Liver (tissue), 9 donors: Measurements from ENCODE around the gene CYFIP1. TPM values are rescaled to one million over a fixed set of nuclear protein-coding genes. Genes with fewer than 3 reads are reported as not detected.
"Not testable (repeated sequence)": the region's sequence is repeated elsewhere in the genome, so short reads cannot be mapped to it uniquely, and the experiment has no call there.

Experiments
- DNase-seq: peaks from one replicate; pipeline ENCODE4 v3.0.0-alpha.2; 2017; ENCODE audit warnings: low spot score
- H3K27ac ChIP-seq, 2 donors: one replicate each; pipeline ENCODE4 v1.7.0; 2013; ENCODE audit warnings: inconsistent platforms in 2 of 2, low read length in 2 of 2, control low read depth in 1 of 2, low read depth in 1 of 2, mild to moderate bottlenecking in 1 of 2
- H3K27me3 ChIP-seq, 4 donors: one replicate each; pipeline versions ENCODE4 v1.6.1 to v1.7.0; 2013; ENCODE audit warnings: low read length in 3 of 4, inconsistent platforms in 1 of 4, mild to moderate bottlenecking in 1 of 4, moderate library complexity in 1 of 4; ENCODE audit not compliant: control insufficient read depth in 4 of 4, insufficient read depth in 4 of 4
- H3K36me3 ChIP-seq, 4 donors: one replicate each; pipeline versions ENCODE4 v1.6.1 to v1.7.0; 2013; ENCODE audit warnings: low read length in 3 of 4, mild to moderate bottlenecking in 3 of 4, low read depth in 1 of 4, moderate library complexity in 1 of 4; ENCODE audit not compliant: control insufficient read depth in 4 of 4, insufficient read depth in 3 of 4
- H3K4me1 ChIP-seq, 4 donors: one replicate each; pipeline versions ENCODE4 v1.6.1 to v1.7.0; 2013; ENCODE audit warnings: low read length in 3 of 4, mild to moderate bottlenecking in 3 of 4, moderate library complexity in 1 of 4; ENCODE audit not compliant: control insufficient read depth in 4 of 4, insufficient read depth in 4 of 4
- H3K4me3 ChIP-seq, 3 donors: one replicate each; pipeline versions ENCODE4 v1.6.1 to v1.7.0; 2013; ENCODE audit warnings: low read length in 3 of 3, control low read depth in 1 of 3, low read depth in 1 of 3, mild to moderate bottlenecking in 1 of 3
- H3K9ac ChIP-seq, 2 donors: one replicate each; pipeline ENCODE4 v1.7.0; 2013; ENCODE audit warnings: low read length in 2 of 2, mild to moderate bottlenecking in 2 of 2, moderate library complexity in 2 of 2, control low read depth in 1 of 2, low read depth in 1 of 2
- H3K9me3 ChIP-seq, 4 donors: one replicate each; pipeline versions ENCODE4 v1.6.1 to v1.7.0; 2013; ENCODE audit warnings: low read length in 3 of 4; ENCODE audit not compliant: control insufficient read depth in 4 of 4
- EGR1 ChIP-seq, 2 donors: IDR thresholded peaks; 2 replicates each; pipeline ENCODE4 v1.6.1; 2016 to 2018; ENCODE audit warnings: antibody characterized with exemption in 2 of 2, low read depth in 2 of 2
- FOXA1 ChIP-seq: IDR thresholded peaks from 2 replicates; pipeline ENCODE4 v1.6.1; 2016; ENCODE audit warnings: antibody characterized with exemption
- FOXA2 ChIP-seq: IDR thresholded peaks from 2 replicates; pipeline ENCODE4 v1.6.1; 2016; ENCODE audit warnings: antibody characterized with exemption
- GABPA ChIP-seq, 2 donors: IDR thresholded peaks in 1 of 2; conservative IDR thresholded peaks in 1 of 2; 2 replicates each; pipeline ENCODE4 v1.6.1; 2016; ENCODE audit warnings: antibody characterized with exemption in 2 of 2, mild to moderate bottlenecking in 1 of 2, moderate library complexity in 1 of 2
- MAX ChIP-seq: IDR thresholded peaks from 2 replicates; pipeline ENCODE4 v1.6.1; 2016; ENCODE audit warnings: antibody characterized with exemption
- RAD21 ChIP-seq, 2 donors: IDR thresholded peaks; 2 replicates each; pipeline ENCODE4 v1.6.1; 2016; ENCODE audit warnings: antibody characterized with exemption in 2 of 2, mild to moderate bottlenecking in 2 of 2
- RXRA ChIP-seq, 2 donors: IDR thresholded peaks; 2 replicates each; pipeline ENCODE4 v1.6.1; 2017 to 2018; ENCODE audit warnings: antibody characterized with exemption in 2 of 2, mild to moderate bottlenecking in 1 of 2
- SP1 ChIP-seq: IDR thresholded peaks from 2 replicates; pipeline ENCODE4 v1.6.1; 2018; ENCODE audit warnings: antibody characterized with exemption, mild to moderate bottlenecking
- TAF1 ChIP-seq: conservative IDR thresholded peaks from 2 replicates; pipeline ENCODE4 v1.6.1; 2016; ENCODE audit warnings: antibody characterized with exemption, mild to moderate bottlenecking
- WGBS: extraction: QIAGEN DNeasy Blood & Tissue Kit; methylation state at CpG from one replicate; pipeline ENCODE4 v1.1.7; 2013; 5-methylcytosine and 5-hydroxymethylcytosine counted together
- polyA plus RNA-seq, 2 donors: library from polyadenylated mRNA; stranded (reverse) in 1 of 2; unstranded in 1 of 2; fragments of 200-250 nt in 1 of 2; fragments of >200 nt in 1 of 2; fragmentation: Nextera tagmentation in 1 of 2; extraction: Ambion mirVana in 1 of 2; gene quantifications; one replicate each; pipeline versions ENCODE4 v1.2.1 to v1.2.3, GENCODE V29; 2013 to 2015
- total RNA-seq, 2 donors: library from RNA; depleted of rRNA; stranded (reverse); fragments of >200 nt; gene quantifications; one replicate each; pipeline ENCODE4 v1.2.3, GENCODE V29; 2014
- TF ChIP-seq, protein P1 (sequence below): fragments of 150-350 bp; IDR thresholded peaks from 2 replicates; pipeline ENCODE4 v1.5.1; 2017; ENCODE audit warnings: improper control_type of control experiment, low read depth, low read length; ENCODE audit not compliant: missing input control
- TF ChIP-seq, protein P2 (sequence below): IDR thresholded peaks from 2 replicates; pipeline ENCODE4 v1.6.1; 2016; ENCODE audit warnings: antibody characterized with exemption, mild to moderate bottlenecking
- TF ChIP-seq, protein P3 (sequence below): IDR thresholded peaks from 2 replicates; pipeline ENCODE4 v1.6.1; 2016; ENCODE audit warnings: antibody characterized with exemption
- donor health status: healthy.
- donor health status: healthy.
- donor health status: healthy.
- donor health status: healthy.
- donor health status: healthy.

The CYFIP1 gene
- total and polyA plus RNA-seq, 4 donors, result 13.5 to 48.3 (median 38.3) TPM

GRCh38 chr15:23013681-23014080, 33.5 kb upstream of the CYFIP1 start:
- no peak overlapping the region for H3K9ac ChIP-seq
- 88% methylated on average over 5 of the region's 5 CpGs for WGBS
- H3K4me1 ChIP-seq, result no peaks in the 10 kb centered on the region
- H3K4me3 ChIP-seq, result no peak overlapping the region
- H3K36me3 ChIP-seq, result peaks cover 17 to 65% (median 33%) of the 10 kb centered on the region in 4 donors
- DNase-seq, result no peak
- no peaks in the 10 kb centered on the region for H3K27me3 ChIP-seq
- H3K27ac ChIP-seq, result no peak overlapping the region
- no peak for TF ChIP-seq FOXA2
- no peak for TF ChIP-seq TAF1
- TF ChIP-seq, protein P1, sequence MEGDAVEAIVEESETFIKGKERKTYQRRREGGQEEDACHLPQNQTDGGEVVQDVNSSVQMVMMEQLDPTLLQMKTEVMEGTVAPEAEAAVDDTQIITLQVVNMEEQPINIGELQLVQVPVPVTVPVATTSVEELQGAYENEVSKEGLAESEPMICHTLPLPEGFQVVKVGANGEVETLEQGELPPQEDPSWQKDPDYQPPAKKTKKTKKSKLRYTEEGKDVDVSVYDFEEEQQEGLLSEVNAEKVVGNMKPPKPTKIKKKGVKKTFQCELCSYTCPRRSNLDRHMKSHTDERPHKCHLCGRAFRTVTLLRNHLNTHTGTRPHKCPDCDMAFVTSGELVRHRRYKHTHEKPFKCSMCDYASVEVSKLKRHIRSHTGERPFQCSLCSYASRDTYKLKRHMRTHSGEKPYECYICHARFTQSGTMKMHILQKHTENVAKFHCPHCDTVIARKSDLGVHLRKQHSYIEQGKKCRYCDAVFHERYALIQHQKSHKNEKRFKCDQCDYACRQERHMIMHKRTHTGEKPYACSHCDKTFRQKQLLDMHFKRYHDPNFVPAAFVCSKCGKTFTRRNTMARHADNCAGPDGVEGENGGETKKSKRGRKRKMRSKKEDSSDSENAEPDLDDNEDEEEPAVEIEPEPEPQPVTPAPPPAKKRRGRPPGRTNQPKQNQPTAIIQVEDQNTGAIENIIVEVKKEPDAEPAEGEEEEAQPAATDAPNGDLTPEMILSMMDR, result no peak
- no peak for TF ChIP-seq GABPA (IDR thresholded peaks at IDR 0.05 in 1 of 2, conservative IDR thresholded peaks at IDR 0.05 in 1 of 2)
- TF ChIP-seq MAX, result no peak
- TF ChIP-seq, protein P2, sequence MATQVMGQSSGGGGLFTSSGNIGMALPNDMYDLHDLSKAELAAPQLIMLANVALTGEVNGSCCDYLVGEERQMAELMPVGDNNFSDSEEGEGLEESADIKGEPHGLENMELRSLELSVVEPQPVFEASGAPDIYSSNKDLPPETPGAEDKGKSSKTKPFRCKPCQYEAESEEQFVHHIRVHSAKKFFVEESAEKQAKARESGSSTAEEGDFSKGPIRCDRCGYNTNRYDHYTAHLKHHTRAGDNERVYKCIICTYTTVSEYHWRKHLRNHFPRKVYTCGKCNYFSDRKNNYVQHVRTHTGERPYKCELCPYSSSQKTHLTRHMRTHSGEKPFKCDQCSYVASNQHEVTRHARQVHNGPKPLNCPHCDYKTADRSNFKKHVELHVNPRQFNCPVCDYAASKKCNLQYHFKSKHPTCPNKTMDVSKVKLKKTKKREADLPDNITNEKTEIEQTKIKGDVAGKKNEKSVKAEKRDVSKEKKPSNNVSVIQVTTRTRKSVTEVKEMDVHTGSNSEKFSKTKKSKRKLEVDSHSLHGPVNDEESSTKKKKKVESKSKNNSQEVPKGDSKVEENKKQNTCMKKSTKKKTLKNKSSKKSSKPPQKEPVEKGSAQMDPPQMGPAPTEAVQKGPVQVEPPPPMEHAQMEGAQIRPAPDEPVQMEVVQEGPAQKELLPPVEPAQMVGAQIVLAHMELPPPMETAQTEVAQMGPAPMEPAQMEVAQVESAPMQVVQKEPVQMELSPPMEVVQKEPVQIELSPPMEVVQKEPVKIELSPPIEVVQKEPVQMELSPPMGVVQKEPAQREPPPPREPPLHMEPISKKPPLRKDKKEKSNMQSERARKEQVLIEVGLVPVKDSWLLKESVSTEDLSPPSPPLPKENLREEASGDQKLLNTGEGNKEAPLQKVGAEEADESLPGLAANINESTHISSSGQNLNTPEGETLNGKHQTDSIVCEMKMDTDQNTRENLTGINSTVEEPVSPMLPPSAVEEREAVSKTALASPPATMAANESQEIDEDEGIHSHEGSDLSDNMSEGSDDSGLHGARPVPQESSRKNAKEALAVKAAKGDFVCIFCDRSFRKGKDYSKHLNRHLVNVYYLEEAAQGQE, result no peak
- no peak for TF ChIP-seq SP1
- H3K9me3 ChIP-seq, result no peaks in the 10 kb centered on the region

GRCh38 chr15:23012616-23013015, 32.4 kb upstream of the CYFIP1 start:
- not testable (repeated sequence) for H3K9me3 ChIP-seq, H3K27ac ChIP-seq, DNase-seq, H3K27me3 ChIP-seq, H3K9ac ChIP-seq, H3K4me1 ChIP-seq, H3K4me3 ChIP-seq
- H3K36me3 ChIP-seq, result peaks cover 16 to 67% (median 32%) of the 10 kb centered on the region in 4 donors
- 96% methylated on average over 9 of the region's 9 CpGs for whole genome bisulfite sequencing

GRCh38 chr15:23003736-23004135, 23.6 kb upstream of the CYFIP1 start:
- Histone ChIP-seq H3K4me3 (no peak overlapping the region), H3K27ac (no peak overlapping the region), H3K9me3 (no peaks in the 10 kb centered on the region), H3K27me3 (no peaks in the 10 kb centered on the region), H3K36me3 (peaks cover 2 to 52% (median 37%) of the 10 kb centered on the region in 4 donors), H3K4me1 (peaks cover 0 to 10% (median 4%) of the 10 kb centered on the region in 4 donors), H3K9ac (no peak overlapping the region)
- WGBS, result 98% methylated on average over 5 of the region's 5 CpGs
- DNase-seq, result no peak
- TF ChIP-seq GABPA (IDR thresholded peaks at IDR 0.05 in 1 of 2, conservative IDR thresholded peaks at IDR 0.05 in 1 of 2), result no peak
- TF ChIP-seq RAD21 (IDR thresholded peaks at IDR 0.05), result no peak
- TF ChIP-seq FOXA2, result no peak
- TF ChIP-seq EGR1 (IDR thresholded peaks at IDR 0.05; ENCODE audit: low read depth in 2 of 2), result no peak
- TF ChIP-seq FOXA1, result no peak
- TF ChIP-seq, protein P1, result no peak
- TF ChIP-seq RXRA (IDR thresholded peaks at IDR 0.05), result no peak
- TF ChIP-seq TAF1, result no peak
- TF ChIP-seq SP1, result no peak
- TF ChIP-seq, protein P3, sequence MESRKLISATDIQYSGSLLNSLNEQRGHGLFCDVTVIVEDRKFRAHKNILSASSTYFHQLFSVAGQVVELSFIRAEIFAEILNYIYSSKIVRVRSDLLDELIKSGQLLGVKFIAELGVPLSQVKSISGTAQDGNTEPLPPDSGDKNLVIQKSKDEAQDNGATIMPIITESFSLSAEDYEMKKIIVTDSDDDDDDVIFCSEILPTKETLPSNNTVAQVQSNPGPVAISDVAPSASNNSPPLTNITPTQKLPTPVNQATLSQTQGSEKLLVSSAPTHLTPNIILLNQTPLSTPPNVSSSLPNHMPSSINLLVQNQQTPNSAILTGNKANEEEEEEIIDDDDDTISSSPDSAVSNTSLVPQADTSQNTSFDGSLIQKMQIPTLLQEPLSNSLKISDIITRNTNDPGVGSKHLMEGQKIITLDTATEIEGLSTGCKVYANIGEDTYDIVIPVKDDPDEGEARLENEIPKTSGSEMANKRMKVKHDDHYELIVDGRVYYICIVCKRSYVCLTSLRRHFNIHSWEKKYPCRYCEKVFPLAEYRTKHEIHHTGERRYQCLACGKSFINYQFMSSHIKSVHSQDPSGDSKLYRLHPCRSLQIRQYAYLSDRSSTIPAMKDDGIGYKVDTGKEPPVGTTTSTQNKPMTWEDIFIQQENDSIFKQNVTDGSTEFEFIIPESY, result no peak
